Measurements from ENCODE around the gene MPST.
A peak's percentile ranks its signal among the peaks of the same experiment; 100 is the strongest.

MPST gene

GRCh38 chr22:37000676-37001534 lies 18.6 kb upstream of the MPST start:
- no peak for DNase-seq (ENCODE audit: low spot score)

- no peak for DNase-seq (ENCODE audit: low spot score)
These were observed 17.7 kb upstream of the MPST start for GRCh38 chr22:37001826-37002225.

- no peak for DNase-seq (ENCODE audit: low spot score)
These were observed 16.9 kb upstream of the MPST start for GRCh38 chr22:37002633-37003032.

GRCh38 chr22:37007651-37008050 lies 11.9 kb upstream of the MPST start:
- no peak for DNase-seq (ENCODE audit: low spot score)

- no peak for DNase-seq (ENCODE audit: low spot score)
These were observed 11.2 kb upstream of the MPST start for GRCh38 chr22:37008365-37008764.

GRCh38 chr22:37009490-37009889 lies 10.1 kb upstream of the MPST start:
- no peak for DNase-seq (ENCODE audit: low spot score)

GRCh38 chr22:37010174-37010573 lies 9.4 kb upstream of the MPST start:
- no peak for DNase-seq (ENCODE audit: low spot score)

GRCh38 chr22:37010976-37011375 lies 8.6 kb upstream of the MPST start:
- DNase-seq (ENCODE audit: low spot score) = no peak

GRCh38 chr22:37011472-37011871 lies 8.1 kb upstream of the MPST start:
- DNase-seq (ENCODE audit: low spot score) = no peak

- DNase-seq (ENCODE audit: low spot score) = no peak
These were observed 7.2 kb upstream of the MPST start for GRCh38 chr22:37012262-37012904.

- no peak for DNase-seq (ENCODE audit: low spot score)
These were observed 6.6 kb upstream of the MPST start for GRCh38 chr22:37012956-37013355.

GRCh38 chr22:37014415-37014806 lies 5.1 kb upstream of the MPST start:
- no peak for DNase-seq (ENCODE audit: low spot score)

- DNase-seq (ENCODE audit: low spot score) = no peak
These were observed 4.5 kb upstream of the MPST start for GRCh38 chr22:37014835-37015586.

- DNase-seq (ENCODE audit: low spot score) = no peak
These were observed 4.0 kb upstream of the MPST start for GRCh38 chr22:37015587-37015878.

GRCh38 chr22:37016134-37016910 lies 3.2 kb upstream of the MPST start:
- no peak for DNase-seq (ENCODE audit: low spot score)

GRCh38 chr22:37017356-37017755 lies 2.2 kb upstream of the MPST start:
- DNase-seq (ENCODE audit: low spot score) = no peak

- DNase-seq (ENCODE audit: low spot score) = no peak
These were observed 1.3 kb upstream of the MPST start for GRCh38 chr22:37018086-37018814.

GRCh38 chr22:37018815-37019308 lies 680 bp upstream of the MPST start:
- DNase-seq (ENCODE audit: low spot score) = peak; percentile 47

- DNase-seq (ENCODE audit: low spot score) = peak; percentile 57
These were observed 594 bp downstream of the MPST start for GRCh38 chr22:37020192-37020479.

- no peak for DNase-seq (ENCODE audit: low spot score)
These were observed 1.5 kb downstream of the MPST start for GRCh38 chr22:37021041-37021440.

GRCh38 chr22:37021710-37022482 lies 2.4 kb downstream of the MPST start:
- DNase-seq (ENCODE audit: low spot score) = peak; percentile 49

All from AG08395 (cell line).